Naive thymus-derived CD4-positive, alpha-beta T cell (primary cell): Measurements from ENCODE around the gene TTC4. TPM values are rescaled to one million over a fixed set of nuclear protein-coding genes. Genes with fewer than 3 reads are reported as not detected.

Source experiments
- ATAC-seq: fragments of 150-1000 bp; cut with Tn5 transposase; 2 replicates; pipeline ENCODE4 v1.10.0; 2021; ENCODE audit warnings: mild to moderate bottlenecking, moderate library complexity
- CTCF ChIA-PET: fragments of 350-600 bp; sonication (Branson Sonifier 250); formaldehyde crosslinking; loops from one replicate; lab custom pipeline; 2021; ENCODE audit warnings: antibody characterized with exemption; lab: Charles Lee
- POLR2A ChIA-PET: fragments of 350-600 bp; sonication (Branson Sonifier 250); formaldehyde crosslinking; loops from one replicate; lab custom pipeline; 2021; ENCODE audit warnings: antibody characterized with exemption, inconsistent platforms; lab: Charles Lee
- DNase-seq, 9 donors: peaks; one replicate each; pipeline versions ENCODE4 v3.0.0 to v3.0.0-alpha.2; 2020 to 2022; ENCODE audit warnings: mixed read lengths in 1 of 9
- H3K27ac ChIP-seq: one replicate; pipeline ENCODE4 v1.7.0; 2013; ENCODE audit warnings: mild to moderate bottlenecking, low read depth, low read length, moderate library complexity
- H3K27me3 ChIP-seq, 2 donors: one replicate each; pipeline ENCODE4 v1.7.0; 2013; ENCODE audit warnings: low read length in 2 of 2, mild to moderate bottlenecking in 2 of 2, moderate library complexity in 2 of 2; ENCODE audit not compliant: control insufficient read depth in 2 of 2, insufficient read depth in 2 of 2
- H3K36me3 ChIP-seq, 3 experiments: 1 replicate in 2 of 3; 2 replicates in 1 of 3; pipeline ENCODE4 v1.7.0; 2013; ENCODE audit warnings: low read length in 3 of 3, mild to moderate bottlenecking in 3 of 3, moderate library complexity in 1 of 3; ENCODE audit not compliant: insufficient read depth in 3 of 3, control insufficient read depth in 2 of 3
- H3K4me1 ChIP-seq, 2 donors: one replicate each; pipeline ENCODE4 v1.7.0; 2013; ENCODE audit warnings: low read length in 2 of 2, mild to moderate bottlenecking in 2 of 2, moderate library complexity in 1 of 2; ENCODE audit not compliant: control insufficient read depth in 2 of 2, insufficient read depth in 2 of 2
- H3K4me3 ChIP-seq: 2 replicates; pipeline ENCODE4 v1.7.0; 2013; ENCODE audit warnings: mild to moderate bottlenecking, low read length
- H3K9me3 ChIP-seq, 3 experiments: 1 replicate in 2 of 3; 2 replicates in 1 of 3; pipeline ENCODE4 v1.7.0; 2013; ENCODE audit warnings: low read length in 3 of 3; ENCODE audit not compliant: control insufficient read depth in 2 of 3
- H3K27ac Mint-ChIP-seq, 9 donors: one replicate each; pipeline ENCODE4 v1.8.0; 2020 to 2022; ENCODE audit warnings: mixed read lengths in 9 of 9, mild to moderate bottlenecking in 8 of 9, moderate library complexity in 5 of 9, inconsistent platforms in 2 of 9
- H3K27me3 Mint-ChIP-seq, 5 donors: one replicate each; pipeline ENCODE4 v1.8.0; 2021 to 2022; ENCODE audit warnings: mixed read lengths in 5 of 5, mild to moderate bottlenecking in 1 of 5
- H3K36me3 Mint-ChIP-seq, 5 donors: one replicate each; pipeline ENCODE4 v1.8.0; 2020 to 2022; ENCODE audit warnings: mixed read lengths in 5 of 5, mild to moderate bottlenecking in 3 of 5, inconsistent platforms in 1 of 5
- H3K4me1 Mint-ChIP-seq, 7 donors: one replicate each; pipeline ENCODE4 v1.8.0; 2020 to 2022; ENCODE audit warnings: mixed read lengths in 7 of 7, mild to moderate bottlenecking in 3 of 7, inconsistent platforms in 1 of 7
- H3K4me3 Mint-ChIP-seq, 10 donors: one replicate each; pipeline ENCODE4 v1.8.0; 2020 to 2022; ENCODE audit warnings: mild to moderate bottlenecking in 10 of 10, mixed read lengths in 10 of 10, moderate library complexity in 6 of 10, inconsistent platforms in 2 of 10
- H3K9me3 Mint-ChIP-seq, 11 donors: one replicate each; pipeline ENCODE4 v1.8.0; 2020 to 2022; ENCODE audit warnings: mixed read lengths in 11 of 11, mild to moderate bottlenecking in 4 of 11, inconsistent platforms in 1 of 11, moderate library complexity in 1 of 11
- intact Hi-C, 2 donors: fragments of 100-400 bp; cut with micrococcal nuclease; formaldehyde crosslinking; loops; one replicate each; pipeline ENCODE4 v1.15.1; 2023
- polyA plus RNA-seq, 2 donors: library from polyadenylated mRNA; unstranded; fragments of 300-500 nt; fragmentation: Illumina TruSeq; gene quantifications; one replicate each; pipeline ENCODE4 v1.2.3, GENCODE V29; 2021
- total RNA-seq, 6 experiments: library from RNA in 5 of 6; stranded (reverse) in 5 of 6; gene quantifications; 1 replicate in 5 of 6; 2 replicates in 1 of 6; pipeline ENCODE4 v1.2.3 and lab custom pipeline; 2021 to 2026

The TTC4 gene
- total and polyA plus RNA-seq, 7 experiments from 2014 or later, result 11.6 to 27.4 (median 21.4) TPM

DNA sequence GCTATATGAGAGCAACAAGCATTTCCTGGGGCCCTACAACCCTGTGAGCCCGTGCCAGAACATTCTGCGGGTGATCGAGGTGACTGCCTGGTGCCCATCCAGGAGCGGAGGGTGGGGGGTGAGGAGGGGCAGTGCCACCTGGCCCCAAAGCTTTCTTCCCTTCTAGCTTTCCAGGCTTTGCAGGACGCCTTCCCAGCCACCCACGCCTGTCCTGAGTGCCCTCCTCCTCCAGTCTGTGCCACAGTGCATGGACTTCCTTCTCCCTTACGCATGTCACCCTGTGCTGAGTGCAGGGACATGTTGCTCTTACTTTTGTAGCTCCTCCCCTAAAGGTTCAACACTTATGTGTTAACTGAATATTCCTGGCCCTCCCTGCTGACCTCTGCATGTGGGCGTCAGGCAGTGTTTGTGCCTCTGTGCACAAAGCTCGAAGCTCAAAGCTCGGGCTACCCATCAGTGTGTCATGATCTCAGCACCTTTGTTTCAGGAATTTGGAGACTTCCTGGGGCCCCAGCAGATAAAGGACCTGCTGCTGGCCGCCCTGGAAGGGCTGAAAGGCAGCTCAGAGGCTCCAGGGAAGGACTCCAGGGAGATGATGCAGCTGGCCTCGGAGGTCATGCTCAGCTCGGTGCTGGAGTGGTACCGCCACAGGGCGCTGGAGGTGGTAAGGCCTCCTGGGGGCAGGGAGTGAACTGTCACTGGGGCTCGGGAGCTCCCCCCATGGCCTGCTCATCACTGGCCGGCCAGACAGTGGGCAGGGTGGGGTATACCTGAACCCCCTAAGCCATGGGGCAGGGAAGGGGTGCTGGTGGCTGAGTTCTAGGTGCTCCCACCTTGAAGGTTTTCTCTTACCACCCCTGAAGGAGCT, 36.7 kb upstream of the TTC4 start:
- Histone ChIP-seq H3K4me3 (no peak overlapping the region), H3K9me3 (no peaks in the 10 kb centered on the region), H3K4me1 (no peaks in the 10 kb centered on the region), H3K27ac (no peak overlapping the region), H3K27me3 (no peaks in the 10 kb centered on the region), H3K36me3 (no peaks in the 10 kb centered on the region)
- H3K4me3 Mint-ChIP-seq, result no peak overlapping the region
- DNase-seq (no peak), ATAC-seq (no peak)
- intact Hi-C loops, result no loop called here
- H3K36me3 Mint-ChIP-seq, result no peaks in the 10 kb centered on the region
- H3K27me3 Mint-ChIP-seq, result peaks cover 0 to 5% (median 0%) of the 10 kb centered on the region in 5 donors
- no peak overlapping the region for H3K27ac Mint-ChIP-seq
- ChIA-PET CTCF (interaction anchor here (1.4 kb wide), 1 partner anchor 131 kb away, joined by 4 read pairs; no protein-coding TSS in a partner anchor), POLR2A (no interaction called here)
- H3K9me3 Mint-ChIP-seq, result no peaks in the 10 kb centered on the region
- H3K4me1 Mint-ChIP-seq, result peaks cover 0 to 1% (median 0%) of the 10 kb centered on the region in 7 donors

GRCh38 chr1:54679706-54680105, 36.0 kb upstream of the TTC4 start:
- CTCF ChIA-PET, result interaction anchor here (1.4 kb wide), 1 partner anchor 130 kb away, joined by 4 read pairs; no protein-coding TSS in a partner anchor
- Mint-ChIP-seq H3K4me3 (no peak overlapping the region), H3K27me3 (peaks cover 0 to 6% (median 0%) of the 10 kb centered on the region in 5 donors), H3K4me1 (peaks cover 0 to 1% (median 0%) of the 10 kb centered on the region in 7 donors), H3K9me3 (no peaks in the 10 kb centered on the region), H3K36me3 (no peaks in the 10 kb centered on the region), H3K27ac (no peak overlapping the region)
- H3K36me3 ChIP-seq, result no peaks in the 10 kb centered on the region
- H3K9me3 ChIP-seq, result no peaks in the 10 kb centered on the region
- H3K4me1 ChIP-seq, result no peaks in the 10 kb centered on the region
- no peak for ATAC-seq
- intact Hi-C loops, result no loop called here
- no peak overlapping the region for H3K4me3 ChIP-seq
- POLR2A ChIA-PET, result interaction anchor here (0.7 kb wide), 1 partner anchor 22 kb away, joined by 3 read pairs; no protein-coding TSS in a partner anchor
- H3K27ac ChIP-seq, result no peak overlapping the region
- no peak for DNase-seq
- no peaks in the 10 kb centered on the region for H3K27me3 ChIP-seq

- no peak for ATAC-seq
- Histone ChIP-seq H3K27ac (no peak overlapping the region), H3K9me3 (no peaks in the 10 kb centered on the region), H3K4me3 (no peak overlapping the region), H3K27me3 (no peaks in the 10 kb centered on the region), H3K4me1 (no peaks in the 10 kb centered on the region), H3K36me3 (no peaks in the 10 kb centered on the region)
- H3K9me3 Mint-ChIP-seq, result no peaks in the 10 kb centered on the region
- CTCF ChIA-PET, result interaction anchor here (1.4 kb wide), 1 partner anchor 129 kb away, joined by 4 read pairs; no protein-coding TSS in a partner anchor
- DNase-seq, result no peak
- H3K4me1 Mint-ChIP-seq, result peaks cover 0 to 1% (median 0%) of the 10 kb centered on the region in 7 donors
- H3K4me3 Mint-ChIP-seq, result no peak overlapping the region
- intact Hi-C loops, result no loop called here
- POLR2A ChIA-PET, result interaction anchor here (0.7 kb wide), 1 partner anchor 21 kb away, joined by 3 read pairs; no protein-coding TSS in a partner anchor
- peaks cover 0 to 2% (median 0%) of the 10 kb centered on the region in 5 donors for H3K27me3 Mint-ChIP-seq
- no peaks in the 10 kb centered on the region for H3K36me3 Mint-ChIP-seq
- H3K27ac Mint-ChIP-seq, result peak overlapping the region in 1 of 9 donors; percentile 48
Observed at GRCh38 chr1:54680387-54680786, 35.3 kb upstream of the TTC4 start.

- peaks cover 0 to 2% (median 0%) of the 10 kb centered on the region in 5 donors for H3K27me3 Mint-ChIP-seq
- no peak overlapping the region for H3K27ac Mint-ChIP-seq
- peak; percentile 39 for ATAC-seq
- no peaks in the 10 kb centered on the region for H3K27me3 ChIP-seq
- H3K4me1 Mint-ChIP-seq, result peaks cover 0 to 1% (median 0%) of the 10 kb centered on the region in 7 donors
- H3K36me3 Mint-ChIP-seq, result no peaks in the 10 kb centered on the region
- no peak overlapping the region for H3K27ac ChIP-seq
- no peaks in the 10 kb centered on the region for H3K36me3 ChIP-seq
- H3K4me3 ChIP-seq, result no peak overlapping the region
- no peaks in the 10 kb centered on the region for H3K9me3 ChIP-seq
- no peaks in the 10 kb centered on the region for H3K9me3 Mint-ChIP-seq
- no peak overlapping the region for H3K4me3 Mint-ChIP-seq
- no peaks in the 10 kb centered on the region for H3K4me1 ChIP-seq
- no peak for DNase-seq
- intact Hi-C loops, result no loop called here
- ChIA-PET POLR2A (no interaction called here), CTCF (no interaction called here)
Observed at GRCh38 chr1:54681358-54681757, 34.3 kb upstream of the TTC4 start.

DNA sequence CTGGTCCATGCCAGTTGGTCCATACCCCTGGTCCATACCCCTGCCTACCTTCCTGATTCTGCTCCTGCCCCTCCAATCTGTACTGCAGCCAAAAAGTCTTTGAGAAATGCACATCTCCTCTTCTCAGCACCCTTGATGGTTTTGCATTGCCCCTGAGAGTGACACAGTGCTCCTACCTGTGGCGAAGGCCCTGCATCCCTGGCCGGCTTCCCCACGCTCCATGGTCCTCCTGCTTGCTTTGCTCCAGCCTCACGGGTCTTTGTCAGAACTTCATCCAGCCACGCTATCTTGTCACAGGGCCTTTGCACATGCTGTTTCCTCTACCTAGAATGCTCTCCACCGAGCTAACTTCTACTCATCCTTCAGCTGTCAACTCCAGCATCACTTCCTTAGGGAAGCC, 32.2 kb upstream of the TTC4 start:
- Histone ChIP-seq H3K36me3 (no peaks in the 10 kb centered on the region), H3K27ac (no peak overlapping the region), H3K9me3 (no peaks in the 10 kb centered on the region), H3K4me3 (no peak overlapping the region), H3K27me3 (no peaks in the 10 kb centered on the region), H3K4me1 (no peaks in the 10 kb centered on the region)
- Mint-ChIP-seq H3K27ac (no peak overlapping the region), H3K9me3 (no peaks in the 10 kb centered on the region), H3K27me3 (peaks cover 0 to 2% (median 0%) of the 10 kb centered on the region in 5 donors), H3K36me3 (no peaks in the 10 kb centered on the region), H3K4me1 (peaks cover 0 to 1% (median 0%) of the 10 kb centered on the region in 7 donors), H3K4me3 (no peak overlapping the region)
- DNase-seq, result no peak
- ChIA-PET POLR2A (no interaction called here), CTCF (no interaction called here)
- intact Hi-C loops, result no loop called here
- ATAC-seq, result no peak

GRCh38 chr1:54685335-54685905, 30.2 kb upstream of the TTC4 start:
- Histone ChIP-seq H3K4me3 (no peak overlapping the region), H3K36me3 (no peaks in the 10 kb centered on the region), H3K27me3 (no peaks in the 10 kb centered on the region), H3K4me1 (no peaks in the 10 kb centered on the region), H3K9me3 (no peaks in the 10 kb centered on the region), H3K27ac (no peak overlapping the region)
- no peak for ATAC-seq
- Mint-ChIP-seq H3K27me3 (peaks cover 0 to 6% (median 2%) of the 10 kb centered on the region in 5 donors), H3K9me3 (no peaks in the 10 kb centered on the region), H3K4me1 (peaks cover 0 to 1% (median 0%) of the 10 kb centered on the region in 7 donors), H3K36me3 (no peaks in the 10 kb centered on the region), H3K4me3 (no peak overlapping the region), H3K27ac (no peak overlapping the region)
- DNase-seq, result no peak
- ChIA-PET CTCF (no interaction called here), POLR2A (no interaction called here)
- intact Hi-C loops, result no loop called here
